Measurements from ENCODE around the gene REV3L. TPM values are rescaled to one million over a fixed set of nuclear protein-coding genes. Genes with fewer than 3 reads are reported as not detected.

REV3L gene
- total and polyA plus RNA-seq, 2 of the 13 experiments (the other 11 are each of a cell fraction or from before 2014, with no cell fraction given), result 12.8 to 31.3 TPM

DNA sequence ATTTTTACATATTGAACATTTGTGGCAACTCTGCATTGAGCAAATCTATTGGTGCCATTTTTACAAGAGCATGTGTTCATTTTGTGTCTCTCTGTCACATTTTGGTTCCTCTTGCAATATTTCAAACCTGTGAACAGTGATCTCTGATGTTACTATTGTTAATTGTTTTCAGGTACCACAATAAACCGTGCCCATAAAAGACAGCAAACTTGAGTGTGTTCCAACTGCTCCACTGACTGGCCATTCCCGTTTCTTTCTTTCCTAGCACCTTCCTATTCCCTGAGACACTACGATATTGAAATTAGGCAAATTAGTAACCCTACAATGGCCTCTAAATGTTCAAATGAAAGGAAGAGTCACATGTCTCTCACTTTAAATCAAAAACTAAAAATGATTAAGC, 79.6 kb downstream of the REV3L start:
- Histone ChIP-seq H3K9me3 (ENCODE audit: low read length) (no peaks in the 10 kb centered on the region), H3K4me1 (ENCODE audit: insufficient read depth, low read length) (peaks cover 10% of the 10 kb centered on the region), H3K9ac (ENCODE audit: insufficient read depth, low read depth, low read length) (no peak overlapping the region), H4K20me1 (ENCODE audit: insufficient read depth, low read length) (no peaks in the 10 kb centered on the region), H2AFZ (ENCODE audit: low read length) (no peak overlapping the region), H3K79me2 (ENCODE audit: insufficient read depth, low read length) (no peaks in the 10 kb centered on the region), H3K36me3 (replicated peaks in 1 of 2; ENCODE audit: control insufficient read depth in 1 of 2, insufficient read depth in 2 of 2, low read length in 2 of 2) (peaks cover 2 to 46% of the 10 kb centered on the region in 2 experiments), H3K4me2 (ENCODE audit: low read depth, low read length) (no peak overlapping the region), H3K4me3 (replicated peaks in 1 of 3; ENCODE audit: insufficient read depth in 1 of 3, low read depth in 2 of 3, low read length in 3 of 3) (no peak overlapping the region), H3K27ac (ENCODE audit: extremely low read length, insufficient read depth, low read length) (no peak overlapping the region), H3K27me3 (ENCODE audit: control insufficient read depth in 1 of 2, insufficient read depth in 2 of 2, low read length in 2 of 2) (no peaks in the 10 kb centered on the region)
- intact Hi-C loops (cut with micrococcal nuclease; ENCODE audit: unreplicated experiment), result no loop called here
- no peak for ATAC-seq
- no TSS peak for BruUV-seq (replicated peaks)
- ChIA-PET POLR2A (no interaction called here), CTCF (ENCODE audit: low intra/inter-chr PET ratio, low total read pairs) (no interaction called here)
- whole genome bisulfite sequencing (ENCODE audit: low lambda C conversion rate), result 97% methylated on average over 3 of the region's 3 CpGs
- DNase-seq (ENCODE audit: low spot score), result no peak
- FAIRE-seq, result no peak
- TF ChIP-seq ZNF670 (CRISPR knock-in tag; IDR thresholded peaks at IDR 0.05; ENCODE audit: borderline replicate concordance) (no peak), CBFB (CRISPR knock-in tag; IDR thresholded peaks at IDR 0.05) (no peak), ZC3H13 (CRISPR knock-in tag; IDR thresholded peaks at IDR 0.05) (no peak), SP5 (CRISPR knock-in tag; IDR thresholded peaks at IDR 0.05; ENCODE audit: borderline replicate concordance, low read depth) (no peak), STAG1 (CRISPR knock-in tag; IDR thresholded peaks at IDR 0.05) (no peak), ZNF329 (CRISPR knock-in tag; IDR thresholded peaks at IDR 0.05; ENCODE audit: low read depth) (no peak), ZC3H4 (CRISPR knock-in tag; IDR thresholded peaks at IDR 0.05; ENCODE audit: borderline replicate concordance) (no peak), RELA (CRISPR knock-in tag; IDR thresholded peaks at IDR 0.05) (no peak), THRA (CRISPR knock-in tag; IDR thresholded peaks at IDR 0.05; ENCODE audit: borderline replicate concordance) (no peak), E2F1 (CRISPR knock-in tag; IDR thresholded peaks at IDR 0.05) (no peak), RBAK (CRISPR knock-in tag; IDR thresholded peaks at IDR 0.05) (no peak), ZMYM3 (CRISPR knock-in tag; IDR thresholded peaks at IDR 0.05) (no peak), ZNF260 (CRISPR knock-in tag; IDR thresholded peaks at IDR 0.05; ENCODE audit: borderline replicate concordance, low read depth) (no peak), KLF13 (CRISPR knock-in tag; IDR thresholded peaks at IDR 0.05) (no peak), IRF2 (CRISPR knock-in tag; IDR thresholded peaks at IDR 0.05) (no peak), SNAI1 (CRISPR knock-in tag; IDR thresholded peaks at IDR 0.05; ENCODE audit: borderline replicate concordance) (no peak)
- TF ChIP-seq, protein P1, sequence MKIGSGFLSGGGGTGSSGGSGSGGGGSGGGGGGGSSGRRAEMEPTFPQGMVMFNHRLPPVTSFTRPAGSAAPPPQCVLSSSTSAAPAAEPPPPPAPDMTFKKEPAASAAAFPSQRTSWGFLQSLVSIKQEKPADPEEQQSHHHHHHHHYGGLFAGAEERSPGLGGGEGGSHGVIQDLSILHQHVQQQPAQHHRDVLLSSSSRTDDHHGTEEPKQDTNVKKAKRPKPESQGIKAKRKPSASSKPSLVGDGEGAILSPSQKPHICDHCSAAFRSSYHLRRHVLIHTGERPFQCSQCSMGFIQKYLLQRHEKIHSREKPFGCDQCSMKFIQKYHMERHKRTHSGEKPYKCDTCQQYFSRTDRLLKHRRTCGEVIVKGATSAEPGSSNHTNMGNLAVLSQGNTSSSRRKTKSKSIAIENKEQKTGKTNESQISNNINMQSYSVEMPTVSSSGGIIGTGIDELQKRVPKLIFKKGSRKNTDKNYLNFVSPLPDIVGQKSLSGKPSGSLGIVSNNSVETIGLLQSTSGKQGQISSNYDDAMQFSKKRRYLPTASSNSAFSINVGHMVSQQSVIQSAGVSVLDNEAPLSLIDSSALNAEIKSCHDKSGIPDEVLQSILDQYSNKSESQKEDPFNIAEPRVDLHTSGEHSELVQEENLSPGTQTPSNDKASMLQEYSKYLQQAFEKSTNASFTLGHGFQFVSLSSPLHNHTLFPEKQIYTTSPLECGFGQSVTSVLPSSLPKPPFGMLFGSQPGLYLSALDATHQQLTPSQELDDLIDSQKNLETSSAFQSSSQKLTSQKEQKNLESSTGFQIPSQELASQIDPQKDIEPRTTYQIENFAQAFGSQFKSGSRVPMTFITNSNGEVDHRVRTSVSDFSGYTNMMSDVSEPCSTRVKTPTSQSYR (CRISPR knock-in tag; IDR thresholded peaks at IDR 0.05; ENCODE audit: borderline replicate concordance), result no peak
- in situ Hi-C loops (cut with HindIII; ENCODE audit: extremely low pct_ligation_motif_present, low pct_unique_long_range_greater_than_20kb), result no loop called here

All from HepG2 (cell line).